HCT116 (cell line): ENCODE measurements around the gene SYT7. TPM values are rescaled to one million over a fixed set of nuclear protein-coding genes. Genes with fewer than 3 reads are reported as not detected.

Source experiments
- ATAC-seq: fragments of 200-7000 bp; cut with Tn5 transposase; 2 replicates; pipeline ENCODE4 v1.9.1; 2020; ENCODE audit warnings: mild to moderate bottlenecking, moderate library complexity
- BruUV-seq: library from RNA; stranded (reverse); fragments of 400-500 nt; replicated peaks from 2 replicates; lab custom pipeline; 2021; lab: Mats Ljungman, UMichigan
- CTCF ChIA-PET: fragments of 300-600 bp; sonication (Branson Sonifier 250); formaldehyde crosslinking; loops from one replicate; lab custom pipeline; 2021; ENCODE audit warnings: antibody characterized with exemption; lab: Charles Lee
- POLR2A ChIA-PET: fragments of 300-600, 350-600 bp; sonication (Branson Sonifier 250); formaldehyde crosslinking; loops from one replicate; lab custom pipeline; 2021; ENCODE audit warnings: antibody characterized with exemption; lab: Charles Lee
- RAD21 ChIA-PET, 2 experiments: fragments of 300-600 bp; sonication (Branson Sonifier 250); formaldehyde crosslinking; loops; one replicate each; lab custom pipeline; 2023; ENCODE audit warnings: low total read pairs in 2 of 2; ENCODE audit not compliant: uncharacterized antibody in 2 of 2, unreplicated experiment in 2 of 2, low non-redundant PET in 1 of 2; lab: Charles Lee
- DNase-seq: peaks from one replicate; pipeline ENCODE4 v3.0.0-alpha.2; 2010; ENCODE audit warnings: low read depth, low spot score
- H2AFZ ChIP-seq: fragments of 200-600 bp; shearing (Covaris generic), sonication (generic); 2 replicates; pipeline ENCODE4 v1.6.1; 2017; ENCODE audit warnings: low read depth, mixed run types, mixed read lengths, antibody characterized with exemption, low read length; ENCODE audit not compliant: poor library complexity, severe bottlenecking
- H3K27ac ChIP-seq: 2 replicates; pipeline ENCODE4 v1.5.1; 2012; ENCODE audit warnings: low read depth, low read length
- H3K27me3 ChIP-seq: fragments of 200-600 bp; sonication (generic); 2 replicates; pipeline ENCODE4 v1.6.1; 2016; ENCODE audit warnings: mixed run types, low read length, mixed read lengths; ENCODE audit not compliant: insufficient read depth
- H3K36me3 ChIP-seq, 2 experiments: fragments of 200-500 bp in 1 of 2; fragments of 200-600 bp in 1 of 2; sonication (Bioruptor generic) in 1 of 2; sonication (generic) in 1 of 2; 2 replicates each; pipeline versions ENCODE4 v1.5.1 to v1.6.1; 2014 to 2016; ENCODE audit warnings: low read length in 2 of 2, inconsistent platforms in 1 of 2, mixed read lengths in 1 of 2, mixed run types in 1 of 2; ENCODE audit not compliant: insufficient read depth in 2 of 2, control insufficient read depth in 1 of 2
- H3K4me1 ChIP-seq, 2 experiments: fragments of 200-600 bp in 1 of 2; sonication (generic) in 1 of 2; 2 replicates each; pipeline versions ENCODE4 v1.5.1 to v1.6.1; 2012 to 2017; ENCODE audit warnings: low read length in 2 of 2, inconsistent platforms in 1 of 2, mild to moderate bottlenecking in 1 of 2, mixed read lengths in 1 of 2, mixed run types in 1 of 2, moderate library complexity in 1 of 2; ENCODE audit not compliant: insufficient read depth in 2 of 2, control insufficient read depth in 1 of 2
- H3K4me2 ChIP-seq: fragments of 200-600 bp; sonication (generic); 2 replicates; pipeline ENCODE4 v1.6.1; 2017; ENCODE audit warnings: mixed run types, low read length, mixed read lengths
- H3K4me3 ChIP-seq, 2 experiments: fragments of 200-600 bp in 1 of 2; sonication (generic) in 1 of 2; replicated peaks in 1 of 2; 2 replicates each; pipeline ENCODE4 v1.5.1; 2011 to 2016; ENCODE audit warnings: low read length in 2 of 2, control low read depth in 1 of 2, low read depth in 1 of 2, mild to moderate bottlenecking in 1 of 2, mixed read lengths in 1 of 2, mixed run types in 1 of 2
- H3K79me2 ChIP-seq: fragments of 200-600 bp; sonication (generic); 2 replicates; pipeline ENCODE4 v1.6.1; 2017; ENCODE audit warnings: mild to moderate bottlenecking, mixed run types, low read length, moderate library complexity, mixed read lengths; ENCODE audit not compliant: insufficient read depth
- H3K9ac ChIP-seq: fragments of 200-600 bp; sonication (generic); 2 replicates; pipeline ENCODE4 v1.6.1; 2016; ENCODE audit warnings: low read length, mixed read lengths
- H3K9me2 ChIP-seq: fragments of 200-600 bp; sonication (generic), shearing (Covaris generic); 2 replicates; pipeline ENCODE4 v1.6.1; 2017; ENCODE audit warnings: mixed run types, mild to moderate bottlenecking, moderate library complexity; ENCODE audit not compliant: insufficient read depth
- H3K9me3 ChIP-seq, 2 experiments: fragments of 200-500 bp in 1 of 2; fragments of 200-600 bp in 1 of 2; sonication (Bioruptor generic) in 1 of 2; sonication (generic) in 1 of 2; 2 replicates each; pipeline ENCODE4 v1.6.1; 2014 to 2017; ENCODE audit warnings: low read length in 2 of 2, mixed read lengths in 2 of 2, inconsistent platforms in 1 of 2, low read depth in 1 of 2, mild to moderate bottlenecking in 1 of 2, mixed run types in 1 of 2, moderate library complexity in 1 of 2; ENCODE audit not compliant: control insufficient read depth in 1 of 2, insufficient read depth in 1 of 2
- H4K20me1 ChIP-seq: fragments of 200-600 bp; sonication (generic), shearing (Covaris generic); 2 replicates; pipeline ENCODE4 v1.6.1; 2017; ENCODE audit warnings: mixed run types, mild to moderate bottlenecking, moderate library complexity; ENCODE audit not compliant: insufficient read depth
- CBX3 ChIP-seq: IDR thresholded peaks from 2 replicates; pipeline ENCODE4 v1.6.1; 2012; ENCODE audit warnings: low read depth
- EZH2 ChIP-seq: fragments of 200-600 bp; sonication (generic); IDR thresholded peaks from 2 replicates; pipeline ENCODE4 v1.6.1; 2017; ENCODE audit warnings: antibody characterized with exemption, mixed run types
- FOSL1 ChIP-seq: IDR thresholded peaks from 2 replicates; pipeline ENCODE4 v1.6.1; 2012; ENCODE audit warnings: low read depth
- MAX ChIP-seq: IDR thresholded peaks from 2 replicates; pipeline ENCODE4 v1.6.1; 2012
- POLR2A ChIP-seq: IDR thresholded peaks from 2 replicates; pipeline ENCODE4 v1.7.0; 2011; ENCODE audit warnings: borderline replicate concordance; ENCODE audit not compliant: insufficient read depth, insufficient read length; ENCODE audit errors: extremely low read depth
- POLR2AphosphoS5 ChIP-seq: IDR thresholded peaks from 2 replicates; pipeline ENCODE4 v1.6.1; 2011; ENCODE audit warnings: mild to moderate bottlenecking, low read depth, low read length, moderate library complexity
- REST ChIP-seq: IDR thresholded peaks from 2 replicates; pipeline ENCODE4 v1.6.1; 2012; ENCODE audit warnings: low read depth
- TCF7L2 ChIP-seq: IDR thresholded peaks from 2 replicates; pipeline ENCODE4 v1.7.0; 2011; ENCODE audit warnings: borderline replicate concordance, inconsistent platforms; ENCODE audit not compliant: insufficient read depth, insufficient read length; ENCODE audit errors: extremely low read depth
- ZBTB33 ChIP-seq: IDR thresholded peaks from 2 replicates; pipeline ENCODE4 v1.6.1; 2011; ENCODE audit warnings: mild to moderate bottlenecking, low read length, moderate library complexity; ENCODE audit not compliant: insufficient replicate concordance; ENCODE audit errors: extremely low read depth
- intact Hi-C: fragments of 100-400 bp; cut with micrococcal nuclease; formaldehyde crosslinking; loops from 2 replicates; pipeline ENCODE4 v1.10.0; 2022
- total RNA-seq: library from RNA; stranded (reverse); gene quantifications from one replicate; pipeline ENCODE4 v1.2.1, GENCODE V29; 2021; ENCODE audit not compliant: unreplicated experiment

SYT7 gene
- total RNA-seq, 1 experiment from 2014 or later = 27.4 TPM

GRCh38 chr11:61549662-61550568, 31.0 kb downstream of the SYT7 start (continued):
- no peak for TF ChIP-seq REST

- peaks cover 12 to 32% of the 10 kb centered on the region in 2 experiments for H3K4me1 ChIP-seq
- ATAC-seq (no peak), DNase-seq (no peak)
- H3K9ac ChIP-seq = no peak overlapping the region
- no peak overlapping the region for H2AFZ ChIP-seq
- H3K9me2 ChIP-seq = no peaks in the 10 kb centered on the region
- ChIA-PET CTCF (no interaction called here), RAD21 (no interaction called here), POLR2A (no interaction called here)
- no peaks in the 10 kb centered on the region; a peak in 1 of 4 replicates for H3K36me3 ChIP-seq
- BruUV-seq = no TSS peak
- H3K4me3 ChIP-seq = no peak overlapping the region
- TF ChIP-seq POLR2AphosphoS5 = no peak
- no peak for TF ChIP-seq TCF7L2
- no peak for TF ChIP-seq ZBTB33
- TF ChIP-seq REST = no peak
- TF ChIP-seq FOSL1 = no peak
- TF ChIP-seq POLR2A = no peak
- TF ChIP-seq MAX = no peak
- no peak for TF ChIP-seq EZH2
- TF ChIP-seq CBX3 = no peak
- H3K4me2 ChIP-seq = no peak overlapping the region
- no peaks in the 10 kb centered on the region for H3K27me3 ChIP-seq
- no peaks in the 10 kb centered on the region for H4K20me1 ChIP-seq
- no peak overlapping the region for H3K27ac ChIP-seq
- intact Hi-C loops = no loop called here
- no peaks in the 10 kb centered on the region for H3K79me2 ChIP-seq
- H3K9me3 ChIP-seq = no peaks in the 10 kb centered on the region
Measured at GRCh38 chr11:61549177-61549576, 31.7 kb downstream of the SYT7 start.
